ENCODE results near the gene THEM5.

- TF ChIP-seq, protein P1, sequence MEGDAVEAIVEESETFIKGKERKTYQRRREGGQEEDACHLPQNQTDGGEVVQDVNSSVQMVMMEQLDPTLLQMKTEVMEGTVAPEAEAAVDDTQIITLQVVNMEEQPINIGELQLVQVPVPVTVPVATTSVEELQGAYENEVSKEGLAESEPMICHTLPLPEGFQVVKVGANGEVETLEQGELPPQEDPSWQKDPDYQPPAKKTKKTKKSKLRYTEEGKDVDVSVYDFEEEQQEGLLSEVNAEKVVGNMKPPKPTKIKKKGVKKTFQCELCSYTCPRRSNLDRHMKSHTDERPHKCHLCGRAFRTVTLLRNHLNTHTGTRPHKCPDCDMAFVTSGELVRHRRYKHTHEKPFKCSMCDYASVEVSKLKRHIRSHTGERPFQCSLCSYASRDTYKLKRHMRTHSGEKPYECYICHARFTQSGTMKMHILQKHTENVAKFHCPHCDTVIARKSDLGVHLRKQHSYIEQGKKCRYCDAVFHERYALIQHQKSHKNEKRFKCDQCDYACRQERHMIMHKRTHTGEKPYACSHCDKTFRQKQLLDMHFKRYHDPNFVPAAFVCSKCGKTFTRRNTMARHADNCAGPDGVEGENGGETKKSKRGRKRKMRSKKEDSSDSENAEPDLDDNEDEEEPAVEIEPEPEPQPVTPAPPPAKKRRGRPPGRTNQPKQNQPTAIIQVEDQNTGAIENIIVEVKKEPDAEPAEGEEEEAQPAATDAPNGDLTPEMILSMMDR (IDR thresholded peaks at IDR 0.05), result no peak
- TF ChIP-seq POLR2A (IDR thresholded peaks at IDR 0.05), result no peak
These were observed 40.1 kb downstream of the THEM5 start for GRCh38 chr1:151813271-151813977.

Measured in Peyer's patch (tissue), 4 donors.